HL-60 (cell line): ENCODE data around the gene PLRG1.

ENCODE experiments used
- DNase-seq, 2 experiments: peaks; one replicate each; pipeline ENCODE4 v3.0.0-alpha.2; 2010 to 2020; ENCODE audit warnings: low read depth in 1 of 2, low spot score in 1 of 2
- H3K27ac ChIP-seq: fragments of 250-450 bp; sonication (Bioruptor Pico); replicated peaks from 2 replicates; pipeline ENCODE4 v1.5.1; 2020; ENCODE audit warnings: mild to moderate bottlenecking, moderate library complexity
- H3K27me3 ChIP-seq: fragments of 250-450 bp; sonication (Bioruptor Pico); 2 replicates; pipeline ENCODE4 v1.5.1; 2021; ENCODE audit warnings: mild to moderate bottlenecking, moderate library complexity; ENCODE audit not compliant: insufficient read depth, poor library complexity, severe bottlenecking
- H3K4me3 ChIP-seq: replicated peaks from 2 replicates; pipeline ENCODE4 v1.5.1; 2011; ENCODE audit warnings: mild to moderate bottlenecking, control low read depth, low read length; ENCODE audit not compliant: insufficient read depth
- CTCF ChIP-seq: IDR thresholded peaks from one replicate; pipeline ENCODE4 v1.5.1; 2011; ENCODE audit warnings: low read length, control low read depth, inconsistent platforms; ENCODE audit not compliant: insufficient read depth
- GABPA ChIP-seq: IDR thresholded peaks from 2 replicates; pipeline ENCODE4 v1.6.1; 2012; ENCODE audit warnings: low read depth
- POLR2AphosphoS5 ChIP-seq: IDR thresholded peaks from 2 replicates; pipeline ENCODE4 v1.6.1; 2012; ENCODE audit warnings: low read depth
- SPI1 ChIP-seq: IDR thresholded peaks from 2 replicates; pipeline ENCODE4 v1.6.1; 2012; ENCODE audit warnings: low read depth, mild to moderate bottlenecking, borderline replicate concordance
- TF ChIP-seq, protein P1 (sequence below): IDR thresholded peaks from 2 replicates; pipeline ENCODE4 v1.6.1; 2012; ENCODE audit warnings: low read depth; ENCODE audit not compliant: insufficient replicate concordance

PLRG1 gene

DNA sequence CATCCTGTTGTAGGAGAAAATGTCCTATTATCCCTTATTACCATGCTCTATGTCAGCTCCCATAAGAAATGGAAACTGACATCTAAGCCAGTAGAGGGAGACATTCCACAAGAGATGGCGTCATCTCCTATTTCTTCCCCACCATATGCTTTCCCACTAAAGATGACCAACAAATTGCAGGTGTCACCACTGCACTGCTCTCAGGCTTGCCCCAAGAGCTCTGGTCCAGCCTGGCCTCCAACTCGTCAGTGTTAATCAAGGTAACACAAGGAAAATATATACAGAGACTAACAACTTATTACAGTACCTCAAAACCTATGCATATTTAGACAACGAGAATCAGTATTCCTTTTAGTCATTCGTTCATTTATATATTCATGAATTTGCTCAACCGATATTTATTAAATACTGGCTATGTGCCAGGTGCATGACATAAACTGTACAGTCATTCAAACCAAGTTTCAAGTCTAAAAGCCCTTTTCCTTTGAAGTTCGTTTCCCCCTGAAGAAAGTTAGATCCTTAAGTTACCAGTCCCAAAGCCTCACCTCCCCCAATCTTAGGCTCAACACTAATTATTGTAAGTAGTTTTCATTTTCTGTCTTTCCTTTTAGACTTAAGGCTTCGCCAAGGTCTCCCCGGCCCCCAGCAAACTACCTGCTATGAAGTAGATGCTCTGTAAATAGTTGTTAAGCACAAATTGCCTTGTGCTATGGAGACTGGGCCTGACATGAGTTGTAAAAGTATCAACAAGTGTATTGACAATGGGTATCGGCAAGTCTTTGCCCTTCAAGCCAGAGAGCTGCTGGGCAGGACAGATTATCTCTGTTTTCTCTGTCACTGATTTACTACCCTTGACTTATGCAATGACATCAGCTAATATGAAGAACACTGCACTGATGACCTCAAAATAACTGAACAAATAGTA, 9.6 kb upstream of the PLRG1 start:
- Histone ChIP-seq H3K27me3 (no peaks in the 10 kb centered on the region), H3K27ac (no peak overlapping the region), H3K4me3 (no peak overlapping the region)
- DNase-seq, result peak; percentile 12 to 21
- TF ChIP-seq SPI1 (no peak), GABPA (no peak), CTCF (peak; percentile 24), POLR2AphosphoS5 (no peak)
- TF ChIP-seq, protein P1, sequence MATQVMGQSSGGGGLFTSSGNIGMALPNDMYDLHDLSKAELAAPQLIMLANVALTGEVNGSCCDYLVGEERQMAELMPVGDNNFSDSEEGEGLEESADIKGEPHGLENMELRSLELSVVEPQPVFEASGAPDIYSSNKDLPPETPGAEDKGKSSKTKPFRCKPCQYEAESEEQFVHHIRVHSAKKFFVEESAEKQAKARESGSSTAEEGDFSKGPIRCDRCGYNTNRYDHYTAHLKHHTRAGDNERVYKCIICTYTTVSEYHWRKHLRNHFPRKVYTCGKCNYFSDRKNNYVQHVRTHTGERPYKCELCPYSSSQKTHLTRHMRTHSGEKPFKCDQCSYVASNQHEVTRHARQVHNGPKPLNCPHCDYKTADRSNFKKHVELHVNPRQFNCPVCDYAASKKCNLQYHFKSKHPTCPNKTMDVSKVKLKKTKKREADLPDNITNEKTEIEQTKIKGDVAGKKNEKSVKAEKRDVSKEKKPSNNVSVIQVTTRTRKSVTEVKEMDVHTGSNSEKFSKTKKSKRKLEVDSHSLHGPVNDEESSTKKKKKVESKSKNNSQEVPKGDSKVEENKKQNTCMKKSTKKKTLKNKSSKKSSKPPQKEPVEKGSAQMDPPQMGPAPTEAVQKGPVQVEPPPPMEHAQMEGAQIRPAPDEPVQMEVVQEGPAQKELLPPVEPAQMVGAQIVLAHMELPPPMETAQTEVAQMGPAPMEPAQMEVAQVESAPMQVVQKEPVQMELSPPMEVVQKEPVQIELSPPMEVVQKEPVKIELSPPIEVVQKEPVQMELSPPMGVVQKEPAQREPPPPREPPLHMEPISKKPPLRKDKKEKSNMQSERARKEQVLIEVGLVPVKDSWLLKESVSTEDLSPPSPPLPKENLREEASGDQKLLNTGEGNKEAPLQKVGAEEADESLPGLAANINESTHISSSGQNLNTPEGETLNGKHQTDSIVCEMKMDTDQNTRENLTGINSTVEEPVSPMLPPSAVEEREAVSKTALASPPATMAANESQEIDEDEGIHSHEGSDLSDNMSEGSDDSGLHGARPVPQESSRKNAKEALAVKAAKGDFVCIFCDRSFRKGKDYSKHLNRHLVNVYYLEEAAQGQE, result no peak

GRCh38 chr4:154559141-154559493, 8.9 kb upstream of the PLRG1 start:
- no peaks in the 10 kb centered on the region for H3K27me3 ChIP-seq
- TF ChIP-seq POLR2AphosphoS5, result no peak
- no peak overlapping the region for H3K4me3 ChIP-seq
- no peak overlapping the region for H3K27ac ChIP-seq
- no peak for DNase-seq

DNA sequence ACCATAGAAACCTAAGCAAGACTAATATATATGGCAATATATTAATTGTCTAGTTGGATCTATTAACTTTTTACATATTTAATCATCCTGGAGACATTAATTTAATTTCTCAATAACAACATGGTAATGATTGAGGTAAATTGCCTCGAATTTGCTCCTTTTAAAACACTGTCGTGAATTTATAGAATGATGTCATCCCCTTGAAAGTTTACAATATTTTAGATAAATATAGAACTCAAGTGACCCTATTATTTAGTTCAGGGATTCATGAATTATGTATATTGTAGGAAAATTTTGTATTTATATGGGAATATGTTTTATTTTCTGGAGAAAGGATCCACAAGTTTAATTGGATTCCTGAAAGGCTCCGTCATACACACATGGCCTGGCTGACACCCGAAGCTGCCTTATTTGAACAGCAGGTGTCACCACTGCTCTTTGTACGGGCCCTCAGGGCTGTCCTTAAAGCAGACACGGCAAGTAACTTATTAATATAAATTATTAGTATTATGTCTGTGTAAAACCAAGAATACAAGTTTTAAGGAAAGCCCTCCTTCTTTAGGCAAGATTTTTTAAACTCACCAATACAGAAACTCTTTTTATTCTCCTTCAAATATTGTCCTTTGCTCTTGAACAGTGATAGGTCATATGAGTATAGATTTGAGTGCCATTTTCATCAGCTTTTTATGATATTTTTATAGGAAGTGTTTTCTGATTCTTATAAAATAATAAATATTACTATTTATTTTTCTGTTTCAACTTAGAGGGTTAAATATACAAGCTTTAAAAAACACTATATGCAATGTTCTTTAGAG, 1.9 kb upstream of the PLRG1 start:
- Histone ChIP-seq H3K27me3 (no peaks in the 10 kb centered on the region), H3K4me3 (no peak overlapping the region), H3K27ac (no peak overlapping the region)
- TF ChIP-seq GABPA (no peak), SPI1 (no peak), CTCF (peak; percentile 68), POLR2AphosphoS5 (no peak)
- TF ChIP-seq, protein P1, result no peak
- peak; percentile 50 to 69 for DNase-seq

- no peak for DNase-seq
- no peak overlapping the region for H3K27ac ChIP-seq
- TF ChIP-seq GABPA (no peak), POLR2AphosphoS5 (no peak), CTCF (no peak)
- TF ChIP-seq, protein P1, result no peak
- H3K27me3 ChIP-seq, result no peaks in the 10 kb centered on the region
- H3K4me3 ChIP-seq, result no peak overlapping the region
These were observed 4.5 kb downstream of the PLRG1 start for GRCh38 chr4:154545689-154546088.
